ENCODE data around the gene DGUOK.
A peak's percentile ranks its signal among the peaks of the same experiment; 100 is the strongest.

DGUOK gene

GRCh38 chr2:73979686-73980085, 53.0 kb downstream of the DGUOK start:
- DNase-seq (ENCODE audit: low read depth in 2 of 2), result no peak

DNA sequence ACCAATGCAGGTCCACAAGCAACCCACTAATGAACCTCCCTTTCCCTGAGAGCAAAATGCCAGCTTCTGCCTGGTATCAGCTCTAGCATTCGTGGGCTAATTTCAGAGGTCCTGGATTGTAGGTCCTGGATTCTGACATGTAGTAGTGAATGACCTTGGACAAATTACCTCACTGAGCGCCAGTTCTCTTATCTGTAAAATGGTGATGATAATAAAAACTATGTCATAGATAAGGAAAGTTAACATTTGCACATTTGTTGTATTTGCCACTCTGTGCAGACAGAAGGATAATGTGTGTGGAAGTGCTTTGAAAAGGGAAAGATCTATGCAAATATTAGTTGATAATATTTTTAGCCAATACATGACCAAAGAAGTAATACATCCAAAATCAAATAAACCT, 53.9 kb downstream of the DGUOK start:
- no peak for DNase-seq (ENCODE audit: low read depth in 2 of 2)

- DNase-seq (ENCODE audit: low read depth in 2 of 2), result no peak
These were observed 54.7 kb downstream of the DGUOK start for GRCh38 chr2:73981081-73982001.

DNA sequence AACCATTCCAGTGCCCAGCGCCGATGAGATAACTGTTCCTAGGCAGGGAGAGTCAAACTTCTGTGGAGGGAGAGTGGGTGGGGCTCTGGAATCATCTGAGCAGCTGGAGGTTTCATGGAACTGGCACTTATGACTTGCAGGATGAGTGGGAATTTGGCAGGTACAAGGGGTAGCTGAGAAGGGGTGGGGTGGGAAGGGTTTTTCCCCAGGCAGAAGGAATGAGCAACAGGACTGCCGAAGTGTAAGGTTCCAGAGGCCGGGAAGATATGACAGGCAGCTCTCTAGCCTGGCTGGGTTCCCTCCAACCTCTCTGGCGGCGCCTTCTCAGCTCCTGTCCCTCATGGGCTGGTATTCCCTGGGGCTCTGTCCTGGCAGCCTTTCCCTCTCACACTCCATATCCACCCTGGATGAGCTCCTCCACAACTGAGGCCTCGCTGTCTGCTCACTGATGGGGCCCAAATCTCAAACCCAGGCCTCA, 55.5 kb downstream of the DGUOK start:
- DNase-seq (ENCODE audit: low read depth in 2 of 2), result no peak

DNA sequence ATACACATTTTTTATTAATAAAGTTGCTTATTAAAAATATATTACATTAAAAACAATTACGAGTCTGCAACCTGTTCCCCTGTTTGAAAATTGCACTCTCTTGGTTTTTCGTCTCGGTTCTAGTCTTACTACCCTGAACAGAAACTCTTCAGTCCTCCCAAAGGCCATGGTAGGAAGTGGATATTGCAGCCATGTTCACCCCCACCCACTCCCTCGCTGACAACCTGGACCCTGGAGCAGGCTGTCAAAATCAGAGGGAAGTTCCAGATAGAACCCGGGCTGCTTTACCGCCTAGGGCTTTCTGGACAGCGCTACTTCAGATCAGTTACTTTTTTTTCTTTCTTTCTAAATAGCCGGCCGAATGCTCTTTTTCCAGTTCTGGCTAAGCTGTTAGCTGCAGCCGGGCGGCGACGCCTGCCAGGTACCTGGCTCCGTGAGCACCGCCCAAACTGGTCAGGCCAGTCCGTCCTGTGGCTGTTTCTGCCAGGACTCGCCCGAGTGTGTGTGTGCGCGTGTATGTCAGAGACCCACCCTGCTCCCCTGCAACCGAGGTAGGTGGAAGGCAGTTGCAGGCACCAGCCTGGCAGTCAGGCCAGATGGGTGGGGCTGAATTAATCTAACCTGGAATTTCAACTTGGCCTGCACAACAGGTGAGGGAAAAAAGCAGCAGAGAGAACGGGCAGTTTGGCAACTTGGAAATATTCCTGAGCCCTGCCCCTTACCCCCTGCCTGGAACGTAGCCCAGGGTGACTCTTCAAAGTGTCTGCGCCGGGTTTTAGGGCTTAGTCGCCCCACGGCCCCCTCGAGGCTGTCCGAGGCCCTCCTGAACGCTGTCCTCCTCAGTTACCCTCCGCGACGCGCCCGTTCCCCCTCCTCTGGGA, 56.9 kb downstream of the DGUOK start:
- no peak for DNase-seq (ENCODE audit: low read depth in 2 of 2)

DNA sequence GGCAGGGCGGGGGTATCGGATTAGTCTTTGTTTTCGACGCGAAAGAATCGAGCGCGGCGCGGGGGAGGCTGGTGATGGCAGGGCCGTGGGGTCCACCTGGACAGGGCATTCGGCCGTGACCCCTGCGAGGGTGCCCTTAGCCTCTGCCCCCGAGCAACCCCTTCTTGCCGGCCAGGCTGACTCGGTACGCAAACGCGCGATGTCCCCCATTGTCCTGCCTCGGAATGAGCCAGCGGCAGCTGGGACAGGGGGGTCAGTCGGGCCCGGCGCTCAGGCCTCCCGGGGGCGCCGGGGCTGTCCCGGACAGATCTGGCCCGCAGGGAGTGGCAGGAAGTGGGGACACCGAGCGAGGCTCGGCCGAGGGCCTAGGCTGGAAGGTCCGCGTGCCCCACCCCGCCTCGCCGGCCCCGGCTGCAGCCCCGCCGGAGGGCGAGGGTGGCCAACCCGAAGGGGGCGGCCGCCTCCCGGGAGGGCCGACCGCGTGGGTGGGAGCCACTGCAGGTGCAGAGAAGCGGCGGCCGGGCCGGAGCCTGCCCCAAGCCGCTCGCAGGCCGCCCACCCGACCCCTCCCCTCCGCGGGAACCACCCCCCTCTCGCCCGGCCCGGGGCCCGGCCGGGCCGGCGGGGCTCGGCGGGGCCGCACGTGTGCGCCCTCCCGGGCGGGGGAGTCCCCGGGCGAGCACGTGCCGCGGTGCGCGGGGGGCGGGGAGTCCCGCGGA, 57.7 kb downstream of the DGUOK start, which contains the start of gene TET3:
Gene TET3, plus strand, starts transcription at position 708 of the 719 bp plus-strand sequence. CDS start 1,494 bp downstream, outside the sequence.
- DNase-seq (ENCODE audit: low read depth in 2 of 2), result peak; percentile 35

GRCh38 chr2:73984922-73985307, 58.2 kb downstream of the DGUOK start:
- DNase-seq (ENCODE audit: low read depth in 2 of 2), result peak in 1 of 2 donors; percentile 32

- DNase-seq (ENCODE audit: low read depth in 2 of 2), result no peak
These were observed 58.8 kb downstream of the DGUOK start for GRCh38 chr2:73985308-73986084.

- DNase-seq (ENCODE audit: low read depth in 2 of 2), result no peak
These were observed 59.5 kb downstream of the DGUOK start for GRCh38 chr2:73986085-73986681.

GRCh38 chr2:73987109-73987947, 60.6 kb downstream of the DGUOK start:
- no peak for DNase-seq (ENCODE audit: low read depth in 2 of 2)

- DNase-seq (ENCODE audit: low read depth in 2 of 2), result no peak
These were observed 61.4 kb downstream of the DGUOK start for GRCh38 chr2:73987948-73988700.

GRCh38 chr2:73989972-73990371, 63.3 kb downstream of the DGUOK start:
- DNase-seq (ENCODE audit: low read depth in 2 of 2), result no peak

GRCh38 chr2:73990531-73990930, 63.9 kb downstream of the DGUOK start:
- no peak for DNase-seq (ENCODE audit: low read depth in 2 of 2)

DNA sequence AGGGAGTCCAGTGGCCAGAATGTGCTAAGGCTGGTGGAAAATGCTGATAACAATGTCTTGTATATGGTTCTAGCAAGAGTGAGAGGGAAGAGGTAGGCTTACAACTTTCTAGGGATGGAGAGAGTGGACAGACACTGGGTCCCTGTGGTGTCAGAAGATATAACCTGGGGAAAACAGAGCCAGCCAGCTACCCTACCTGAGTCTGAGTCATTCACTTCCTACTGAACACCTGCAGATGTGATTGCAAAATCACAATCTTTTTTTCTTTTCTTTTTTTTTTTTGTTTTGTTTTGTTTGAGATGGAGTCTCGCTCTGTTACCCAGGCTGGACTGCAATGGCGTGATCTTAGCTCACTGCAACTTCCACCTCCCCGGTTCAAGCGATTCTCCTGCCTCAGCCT, 65.4 kb downstream of the DGUOK start:
- no peak for DNase-seq (ENCODE audit: low read depth in 2 of 2)

DNA sequence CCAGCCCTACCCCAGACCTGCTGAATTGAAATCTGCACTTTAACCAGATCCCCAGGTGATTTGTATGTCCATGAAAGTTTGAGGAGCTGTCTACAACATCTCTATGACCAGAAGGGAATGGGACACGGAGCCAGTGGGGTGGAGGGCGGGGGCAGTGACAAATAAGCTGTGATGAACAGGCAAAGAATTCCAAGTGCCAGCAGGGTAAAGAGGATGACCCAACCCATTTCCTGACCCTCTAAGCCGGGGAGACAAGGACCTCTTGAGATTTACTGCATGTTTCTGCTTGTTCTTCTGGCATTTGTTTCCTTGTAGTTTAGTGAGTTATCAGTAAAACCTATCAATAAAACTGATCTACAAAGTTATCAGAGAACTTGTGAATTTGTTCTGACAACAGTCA, 66.7 kb downstream of the DGUOK start:
- no peak for DNase-seq (ENCODE audit: low read depth in 2 of 2)

DNA sequence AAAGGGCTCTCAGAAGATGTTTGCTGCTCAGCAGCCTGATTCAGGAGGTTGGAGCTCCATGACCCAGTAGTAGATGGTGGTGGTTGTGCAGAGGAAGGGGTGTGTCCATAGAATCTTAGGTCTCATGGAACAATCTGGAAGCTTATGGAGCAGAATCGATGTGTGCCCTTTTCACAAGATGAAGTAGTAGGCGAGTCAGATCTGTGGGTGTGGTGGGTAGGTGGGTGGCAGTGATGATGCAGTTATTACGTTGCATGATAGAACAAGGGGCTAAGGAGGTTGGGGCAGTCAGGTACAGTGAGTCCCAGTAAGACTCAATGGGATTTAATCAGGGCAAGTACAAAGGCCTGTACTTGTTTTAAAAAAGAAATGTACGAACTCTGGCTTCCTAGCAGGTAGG, 67.1 kb downstream of the DGUOK start:
- no peak for DNase-seq (ENCODE audit: low read depth in 2 of 2)

DNA sequence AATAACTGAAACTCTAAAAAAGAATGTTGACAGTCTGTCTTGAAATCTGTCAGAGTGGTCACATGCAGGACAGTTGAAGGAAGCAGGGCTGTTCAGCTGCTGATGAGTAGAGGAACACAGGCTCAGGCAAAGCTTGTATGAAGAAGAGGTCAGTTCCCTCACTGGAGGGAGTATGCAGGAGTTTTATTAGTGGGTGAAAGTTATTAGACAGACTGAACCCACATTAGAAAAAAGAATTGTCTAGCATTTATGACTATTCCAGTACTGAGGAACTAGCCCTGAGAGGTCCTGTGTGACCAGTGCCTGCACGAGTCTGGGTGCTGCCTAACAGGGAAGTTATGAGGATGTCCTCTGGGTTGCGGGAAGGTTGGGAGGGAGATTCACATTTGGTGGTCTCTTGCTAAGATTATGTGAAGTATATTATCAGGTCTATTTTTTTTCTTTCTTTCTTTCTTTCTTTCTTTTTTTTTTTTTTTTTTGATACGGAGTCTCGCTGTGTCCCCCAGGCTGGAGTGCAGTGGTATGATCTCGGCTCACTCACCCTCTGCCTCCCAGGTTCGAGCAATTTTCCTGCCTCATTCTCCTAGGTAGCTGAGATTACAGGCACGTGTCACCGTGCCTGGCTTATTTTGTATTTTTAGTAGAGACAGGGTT, 67.6 kb downstream of the DGUOK start:
- no peak for DNase-seq (ENCODE audit: low read depth in 2 of 2)

GRCh38 chr2:73995810-73996209, 69.1 kb downstream of the DGUOK start:
- no peak for DNase-seq (ENCODE audit: low read depth in 2 of 2)

Data from stimulated activated CD8-positive, alpha-beta memory T cell treated with anti-CD3 and anti-CD28 coated beads, Interleukin-7, amount 100 ng/mL, for 1 hour (primary cell).